Spleen (tissue), 11 donors: Measurements from ENCODE around the gene MXRA8. TPM values are rescaled to one million over a fixed set of nuclear protein-coding genes. Genes with fewer than 3 reads are reported as not detected.

Experiments used
- DNase-seq: peaks from one replicate; pipeline ENCODE4 v3.0.0-alpha.2; 2020
- H3K27ac ChIP-seq, 8 donors: fragments of 200-600 bp; sonication (generic) in 7 of 8; 1 replicate in 4 of 8; 2 replicates in 4 of 8; pipeline versions ENCODE4 v1.5.0 to v1.8.0; 2016 to 2021; ENCODE audit warnings: inconsistent platforms in 4 of 8, mild to moderate bottlenecking in 4 of 8, moderate library complexity in 1 of 8
- H3K27me3 ChIP-seq, 7 donors: fragments of 200-600 bp; sonication (generic) in 6 of 7; replicated peaks in 1 of 7; 1 replicate in 4 of 7; 2 replicates in 3 of 7; pipeline versions ENCODE4 v1.5.0 to v1.8.0; 2016 to 2021; ENCODE audit warnings: inconsistent platforms in 3 of 7, mild to moderate bottlenecking in 1 of 7
- H3K36me3 ChIP-seq, 6 donors: fragments of 200-600 bp; sonication (generic) in 5 of 6; 1 replicate in 4 of 6; 2 replicates in 2 of 6; pipeline versions ENCODE4 v1.5.0 to v1.8.0; 2016 to 2021; ENCODE audit warnings: inconsistent platforms in 2 of 6
- H3K4me1 ChIP-seq, 6 donors: fragments of 200-600 bp; sonication (generic) in 5 of 6; 1 replicate in 3 of 6; 2 replicates in 3 of 6; pipeline versions ENCODE4 v1.5.0 to v1.8.0; 2016 to 2021; ENCODE audit warnings: inconsistent platforms in 3 of 6
- H3K4me3 ChIP-seq, 8 donors: fragments of 200-600 bp; sonication (generic) in 7 of 8; 1 replicate in 4 of 8; 2 replicates in 4 of 8; pipeline versions ENCODE4 v1.5.0 to v1.8.0; 2016 to 2021; ENCODE audit warnings: inconsistent platforms in 4 of 8, mild to moderate bottlenecking in 4 of 8, moderate library complexity in 2 of 8
- H3K9me3 ChIP-seq, 8 donors: fragments of 200-600 bp; sonication (generic) in 7 of 8; 1 replicate in 4 of 8; 2 replicates in 4 of 8; pipeline versions ENCODE4 v1.5.0 to v1.8.0; 2016 to 2021; ENCODE audit warnings: inconsistent platforms in 4 of 8
- POLR2A ChIP-seq, 3 donors: fragments of 450-650 bp; IDR thresholded peaks; one replicate each; pipeline ENCODE4 v1.5.1; 2017; ENCODE audit warnings: antibody characterized with exemption in 3 of 3, mild to moderate bottlenecking in 1 of 3
- POLR2AphosphoS5 ChIP-seq, 3 donors: sonication (generic); formaldehyde crosslinking; IDR thresholded peaks; one replicate each; pipeline ENCODE4 v1.5.1; 2017; ENCODE audit warnings: antibody characterized with exemption in 3 of 3
- WGBS, 5 donors: extraction: QIAGEN DNeasy Blood & Tissue Kit in 3 of 5; methylation state at CpG; one replicate each; pipeline versions ENCODE4 v1.1.5 to v1.1.7; 2013 to 2018; 5-methylcytosine and 5-hydroxymethylcytosine counted together
- intact Hi-C: fragments of 100-400 bp; cut with DNase I; formaldehyde crosslinking; loops from one replicate; pipeline ENCODE4 v1.15.0; 2023; ENCODE audit warnings: low total_unique reads
- polyA plus RNA-seq, 3 donors: library from polyadenylated mRNA; stranded (reverse); fragments of 200-250 nt; gene quantifications; one replicate each; pipeline ENCODE4 v1.2.1, GENCODE V29; 2013
- total RNA-seq, 7 donors: library from RNA; depleted of rRNA in 3 of 7; stranded (reverse); fragments of >200 nt in 3 of 7; fragmentation: NEBNext Ultra II Directional in 4 of 7; extraction: Animal tissue kit (Norgen Biotek cat#: 25700) in 4 of 7; gene quantifications; one replicate each; pipeline versions ENCODE4 v1.1.0 to v1.2.1, GENCODE V29; 2016 to 2021
- TF ChIP-seq, protein P1 (sequence below), 11 experiments: fragments of 200-600 bp in 7 of 11; fragments of 450-650 bp in 4 of 11; sonication (generic) in 4 of 11; IDR thresholded peaks in 8 of 11; conservative IDR thresholded peaks in 3 of 11; 1 replicate in 7 of 11; 2 replicates in 4 of 11; pipeline versions ENCODE4 v1.4.0 to v1.8.0; 2016 to 2021; ENCODE audit warnings: antibody characterized with exemption in 11 of 11, inconsistent platforms in 4 of 11, mild to moderate bottlenecking in 1 of 11
- donor health status: healthy with polysubstance abuse.
- donor health status: DM: no; HTN: no; CAD: no; lungs with moderate emphysema.
- donor health status: DM: no; HTN: no; CAD: no.
- donor health status: Bipolar disorder and iron deficiency.
- donor health status: healthy.
- donor health status: DM: no; HTN: no; CAD: no.
- donor health status: DM: yes; HTN: yes; CAD: no.

Gene MXRA8
- total and polyA plus RNA-seq, 10 donors: 25.9 to 71.7 (median 47.1) TPM

DNA sequence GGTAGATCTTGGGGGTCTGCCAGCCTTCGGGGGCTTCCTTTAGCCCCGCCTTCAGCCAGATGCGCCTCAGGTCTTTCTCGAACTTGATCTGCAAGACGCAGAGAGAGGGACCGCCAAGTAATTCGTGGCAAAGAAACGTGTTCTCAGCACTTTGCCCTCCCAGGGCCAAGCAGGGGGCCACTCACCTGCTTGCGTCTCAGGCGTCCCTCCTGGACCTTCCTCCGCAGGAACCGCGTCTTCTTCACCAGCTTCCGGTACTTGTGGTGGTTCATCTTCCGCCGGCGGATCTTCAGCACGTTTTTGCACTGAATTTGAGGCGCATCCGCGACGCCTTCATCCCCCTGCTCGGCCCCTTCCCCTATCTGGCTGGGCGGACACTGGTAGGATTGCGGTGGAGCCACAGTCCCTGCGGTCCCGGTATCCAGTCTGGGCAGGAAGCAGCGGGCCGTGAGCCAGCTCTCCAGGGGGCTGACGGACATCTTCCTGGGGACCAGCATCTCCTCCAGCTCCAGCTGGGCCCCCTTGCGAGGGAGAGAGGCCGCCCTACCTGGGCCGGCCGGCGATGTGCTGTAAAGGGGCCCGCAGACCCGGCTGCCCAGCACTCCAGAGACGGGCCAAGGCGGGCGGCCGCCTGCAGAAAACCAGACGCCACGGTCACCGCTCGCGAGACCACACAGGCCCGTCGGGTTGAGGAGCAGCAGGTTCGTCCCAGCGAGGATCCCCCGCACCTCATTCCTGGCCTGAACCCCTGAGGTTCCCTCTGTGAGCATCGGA, 15.6 kb upstream of the MXRA8 start:
- peaks cover 22 to 53% (median 46%) of the 10 kb centered on the region in 6 donors for H3K4me1 ChIP-seq
- DNase-seq: peak; percentile 82

DNA sequence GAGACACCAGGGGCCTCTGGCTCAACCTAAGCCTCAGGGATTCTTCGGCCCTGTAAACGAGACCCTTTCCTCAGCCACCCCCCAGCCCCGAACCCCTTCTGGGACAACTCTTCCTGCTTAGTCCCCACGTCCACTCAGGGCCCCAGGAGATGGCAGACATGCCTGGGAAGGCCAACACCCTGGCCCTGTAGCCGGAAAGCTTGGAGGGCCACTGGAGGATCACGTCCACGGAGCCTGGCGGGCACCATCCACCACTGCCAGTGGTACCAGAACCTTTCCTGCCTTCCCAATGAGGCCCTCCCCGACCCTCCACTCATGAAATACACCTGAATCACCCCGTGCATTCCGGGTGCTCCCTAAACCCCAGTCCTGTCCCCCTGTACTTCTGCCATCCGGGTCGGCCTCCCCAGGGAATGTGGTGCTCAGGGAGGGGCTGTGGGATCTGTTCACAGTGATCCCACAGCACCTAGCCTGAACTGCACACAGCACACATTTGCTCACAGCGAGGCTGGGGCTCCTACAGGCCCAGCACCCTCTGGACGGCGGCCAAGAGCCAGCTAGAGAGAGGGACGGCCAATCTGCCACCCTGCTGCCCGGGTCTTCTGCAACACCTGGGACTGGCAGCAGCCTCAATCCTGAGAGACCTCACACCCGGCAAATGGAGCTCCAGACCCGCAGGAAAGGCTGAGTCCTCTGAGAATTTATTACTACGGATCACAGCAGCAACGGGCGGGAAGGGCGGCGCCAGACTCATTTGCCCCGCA, 14.9 kb upstream of the MXRA8 start:
- no peak overlapping the region for H3K27ac ChIP-seq
- no peaks in the 10 kb centered on the region for H3K27me3 ChIP-seq
- peaks cover 22 to 53% (median 46%) of the 10 kb centered on the region in 6 donors for H3K4me1 ChIP-seq
- H3K36me3 ChIP-seq: peaks cover 0 to 20% (median 9%) of the 10 kb centered on the region in 6 donors
- H3K9me3 ChIP-seq: no peaks in the 10 kb centered on the region
- intact Hi-C loops: no loop called here
- no peak for DNase-seq
- peak overlapping the region in 3 of 8 donors; percentile 83 to 97 (median 83) for H3K4me3 ChIP-seq
- no peak for TF ChIP-seq POLR2AphosphoS5 (IDR thresholded peaks at IDR 0.05)
- TF ChIP-seq, protein P1, sequence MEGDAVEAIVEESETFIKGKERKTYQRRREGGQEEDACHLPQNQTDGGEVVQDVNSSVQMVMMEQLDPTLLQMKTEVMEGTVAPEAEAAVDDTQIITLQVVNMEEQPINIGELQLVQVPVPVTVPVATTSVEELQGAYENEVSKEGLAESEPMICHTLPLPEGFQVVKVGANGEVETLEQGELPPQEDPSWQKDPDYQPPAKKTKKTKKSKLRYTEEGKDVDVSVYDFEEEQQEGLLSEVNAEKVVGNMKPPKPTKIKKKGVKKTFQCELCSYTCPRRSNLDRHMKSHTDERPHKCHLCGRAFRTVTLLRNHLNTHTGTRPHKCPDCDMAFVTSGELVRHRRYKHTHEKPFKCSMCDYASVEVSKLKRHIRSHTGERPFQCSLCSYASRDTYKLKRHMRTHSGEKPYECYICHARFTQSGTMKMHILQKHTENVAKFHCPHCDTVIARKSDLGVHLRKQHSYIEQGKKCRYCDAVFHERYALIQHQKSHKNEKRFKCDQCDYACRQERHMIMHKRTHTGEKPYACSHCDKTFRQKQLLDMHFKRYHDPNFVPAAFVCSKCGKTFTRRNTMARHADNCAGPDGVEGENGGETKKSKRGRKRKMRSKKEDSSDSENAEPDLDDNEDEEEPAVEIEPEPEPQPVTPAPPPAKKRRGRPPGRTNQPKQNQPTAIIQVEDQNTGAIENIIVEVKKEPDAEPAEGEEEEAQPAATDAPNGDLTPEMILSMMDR (IDR thresholded peaks at IDR 0.05 in 8 of 11, conservative IDR thresholded peaks at IDR 0.05 in 3 of 11): no peak
- no peak for TF ChIP-seq POLR2A (IDR thresholded peaks at IDR 0.05)
- WGBS, 5 donors: 90 to 97% (median 91%) methylated on average over 20 to 26 of the region's 26 CpGs

More for the DNA sequence above, 15.6 kb upstream of the MXRA8 start:
- no peak for TF ChIP-seq POLR2AphosphoS5 (IDR thresholded peaks at IDR 0.05)
- TF ChIP-seq POLR2A (IDR thresholded peaks at IDR 0.05): no peak
- TF ChIP-seq, protein P1 (IDR thresholded peaks at IDR 0.05 in 8 of 11, conservative IDR thresholded peaks at IDR 0.05 in 3 of 11): no peak
- Histone ChIP-seq H3K36me3 (peaks cover 0 to 20% (median 9%) of the 10 kb centered on the region in 6 donors), H3K27ac (peak overlapping the region in 5 of 8 donors; percentile 93 to 98 (median 96)), H3K9me3 (no peaks in the 10 kb centered on the region), H3K4me3 (peak overlapping the region; percentile 83 to 97 (median 92)), H3K27me3 (no peaks in the 10 kb centered on the region)
- intact Hi-C loops: no loop called here
- WGBS, 5 donors: 55 to 79% (median 60%) methylated on average over 31 to 52 of the region's 52 CpGs

DNA sequence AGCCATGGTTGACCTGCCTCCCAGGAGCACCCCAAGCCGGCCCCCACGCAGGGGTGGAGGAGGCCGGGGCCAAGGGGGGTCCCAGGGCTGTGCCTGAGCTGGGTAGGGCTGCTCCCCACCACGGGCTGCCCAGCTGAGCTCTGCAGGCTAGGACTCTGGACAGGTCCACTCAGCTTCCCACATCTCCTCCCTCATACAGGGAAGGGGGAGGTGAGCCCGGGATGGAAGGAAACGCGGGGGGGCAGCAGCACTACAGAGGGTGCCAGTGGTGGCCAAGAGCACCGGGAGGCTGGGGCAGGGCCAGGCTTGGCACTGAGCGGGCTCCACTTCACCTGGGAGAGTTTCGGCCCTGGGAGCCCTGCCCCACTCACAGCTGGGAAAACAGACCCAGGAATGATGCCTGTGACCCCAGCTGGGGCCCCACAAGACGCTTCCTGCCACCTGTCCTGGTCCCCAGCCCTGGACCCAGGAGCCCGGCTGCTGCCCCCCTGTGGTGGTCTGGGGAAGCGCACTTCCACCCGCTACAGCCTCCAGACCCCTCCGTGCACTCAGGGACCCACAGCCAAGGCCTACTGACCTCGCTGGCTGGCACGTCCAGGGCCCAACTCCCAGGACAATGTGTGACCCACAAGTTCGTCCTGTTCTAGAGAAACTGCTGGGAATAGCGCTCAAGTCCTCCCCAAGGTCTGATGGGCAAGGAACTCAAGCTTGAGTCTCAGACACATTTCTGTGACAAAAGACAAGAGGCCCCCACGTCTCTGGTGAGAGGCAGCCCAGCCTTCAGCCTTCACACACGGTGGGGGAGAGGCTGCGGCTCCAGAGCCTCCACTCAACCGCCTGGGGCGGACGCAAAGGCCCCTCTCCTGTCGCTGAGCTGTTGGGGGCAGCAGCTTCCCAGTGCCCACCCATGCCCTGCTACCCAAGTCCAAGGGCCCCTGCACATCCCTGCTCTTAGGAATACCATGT, 13.7 kb upstream of the MXRA8 start:
- Histone ChIP-seq H3K9me3 (peaks cover 0 to 4% (median 0%) of the 10 kb centered on the region in 8 donors), H3K4me1 (peaks cover 22 to 53% (median 46%) of the 10 kb centered on the region in 6 donors), H3K36me3 (peaks cover 0 to 20% (median 9%) of the 10 kb centered on the region in 6 donors)

More for the DNA sequence above, 13.7 kb upstream of the MXRA8 start:
- peak overlapping the region in 3 of 8 donors; percentile 49 to 63 (median 58) for H3K27ac ChIP-seq
- intact Hi-C loops: no loop called here
- H3K27me3 ChIP-seq: no peaks in the 10 kb centered on the region
- TF ChIP-seq POLR2AphosphoS5 (IDR thresholded peaks at IDR 0.05) (peak in 2 of 3 donors; percentile 49 to 73), POLR2A (IDR thresholded peaks at IDR 0.05) (no peak)
- TF ChIP-seq, protein P1 (IDR thresholded peaks at IDR 0.05 in 8 of 11, conservative IDR thresholded peaks at IDR 0.05 in 3 of 11): peak; percentile 77 to 98 (median 96)
- 13 to 33% (median 29%) methylated on average over 19 to 26 of the region's 26 CpGs for WGBS, 5 donors
- H3K4me3 ChIP-seq: peak overlapping the region in 1 of 8 donors; percentile 43
- DNase-seq: peak; percentile 93
